IPS DF 4.7 (cell line): Measurements from ENCODE around the gene OR2W1.

Experiments
- DNase-seq: peaks from one replicate; pipeline ENCODE4 v3.0.0-alpha.2; 2013; ENCODE audit warnings: low spot score; ENCODE audit errors: extremely low read depth

The OR2W1 gene

GRCh38 chr6:29005183-29005885 lies 39.6 kb downstream of the OR2W1 start, which contains the start of gene ZNF311:
Gene ZNF311, minus strand, starts transcription at chr6:29005315. Its CDS starts 1,361 bp downstream, at chr6:29003954.
- no peak for DNase-seq

- DNase-seq: no peak
These were observed 48.0 kb downstream of the OR2W1 start for GRCh38 chr6:28996844-28997510.

- no peak for DNase-seq
These were observed 49.8 kb downstream of the OR2W1 start for GRCh38 chr6:28995093-28995650.
